Measurements from ENCODE around the gene CSNK1G2. TPM values are rescaled to one million over a fixed set of nuclear protein-coding genes. Genes with fewer than 3 reads are reported as not detected.

The CSNK1G2 gene
- total RNA-seq, 1 experiment from 2014 or later, result 100.0 TPM

GRCh38 chr19:1917926-1918325 lies 23.0 kb upstream of the CSNK1G2 start:
- H2BK5ac ChIP-seq (ENCODE audit: insufficient read length, low read length), result no peak overlapping the region
- H3K4ac ChIP-seq (ENCODE audit: low read depth, low read length), result no peak overlapping the region
- no CpG with 5 or more reads among the region's 25 CpGs for WGBS (ENCODE audit: extremely low coverage, insufficient read length, low lambda C conversion rate)
- no peak overlapping the region for H3K14ac ChIP-seq (ENCODE audit: insufficient read depth, low read length)
- H3K4me2 ChIP-seq (ENCODE audit: insufficient read depth, insufficient read length, low read length), result no peak overlapping the region
- no peak overlapping the region for H4K5ac ChIP-seq (ENCODE audit: insufficient read length, low read depth, low read length)
- H2AFZ ChIP-seq (ENCODE audit: low read length), result no peak overlapping the region
- no peaks in the 10 kb centered on the region for H4K20me1 ChIP-seq (ENCODE audit: control insufficient read depth, insufficient read depth, insufficient read length)
- Mint-ChIP-seq H3K27ac (no peak overlapping the region), H3K4me1 (no peaks in the 10 kb centered on the region), H3K4me3 (no peak overlapping the region), H3K36me3 (ENCODE audit: insufficient read depth in 1 of 3, low read depth in 3 of 3) (peaks cover 10 to 70% (median 54%) of the 10 kb centered on the region in 3 experiments), H3K9me3 (no peaks in the 10 kb centered on the region), H3K27me3 (ENCODE audit: low read depth) (no peaks in the 10 kb centered on the region)
- H3K23me2 ChIP-seq (ENCODE audit: insufficient read length, low read depth, low read length, poor library complexity, severe bottlenecking), result no peaks in the 10 kb centered on the region
- H3K56ac ChIP-seq (ENCODE audit: insufficient read length, low read depth, low read length), result no peak overlapping the region
- H3K27me3 ChIP-seq (ENCODE audit: insufficient read depth, low read length), result no peaks in the 10 kb centered on the region
- no peak overlapping the region for H3K27ac ChIP-seq (ENCODE audit: insufficient read length, low read depth, low read length)
- H3K4me1 ChIP-seq (ENCODE audit: insufficient read depth, low read length), result no peaks in the 10 kb centered on the region
- no peak overlapping the region for H2AK5ac ChIP-seq (ENCODE audit: insufficient read length, low read length)
- no peak overlapping the region for H2BK20ac ChIP-seq (ENCODE audit: low read depth, low read length, poor library complexity, severe bottlenecking)
- H3K9me3 ChIP-seq (ENCODE audit: control insufficient read depth, low read depth, low read length), result no peaks in the 10 kb centered on the region
- H3K23ac ChIP-seq (ENCODE audit: insufficient read length, low read depth, low read length), result no peak overlapping the region
- no peak overlapping the region for H2BK120ac ChIP-seq (ENCODE audit: low read depth, low read length, poor library complexity, severe bottlenecking)
- no peaks in the 10 kb centered on the region for H3K79me1 ChIP-seq (ENCODE audit: insufficient read depth, low read depth, low read length, poor library complexity, severe bottlenecking)
- H4K8ac ChIP-seq (replicated peaks; ENCODE audit: insufficient read length, low read depth, low read length), result no peak overlapping the region
- no peaks in the 10 kb centered on the region; the same call in 1 of the 2 replicates for H3K79me2 ChIP-seq (ENCODE audit: insufficient read depth, low read length)
- no peak overlapping the region for H3K18ac ChIP-seq (ENCODE audit: insufficient read length, low read depth, low read length)
- H2BK15ac ChIP-seq (ENCODE audit: low read depth, low read length), result no peak overlapping the region
- H3K9ac ChIP-seq (ENCODE audit: extremely low read depth, insufficient read length, low read length), result no peak overlapping the region
- no peak for TF ChIP-seq CTCF (conservative IDR thresholded peaks at IDR 0.05)
- DNase-seq, result no peak
- no peak overlapping the region for H2BK12ac ChIP-seq (ENCODE audit: insufficient read length, low read depth, low read length)
- H4K91ac ChIP-seq (ENCODE audit: insufficient read length, low read depth, low read length), result no peak overlapping the region
- no peak overlapping the region for H3T11ph ChIP-seq (ENCODE audit: low read length)
